Left forelimb (tissue), 1 donor: ENCODE measurements around the gene KCNB1.
"Not testable (repeated sequence)": the region's sequence is repeated elsewhere in the genome, so short reads cannot be mapped to it uniquely, and the experiment has no call there.

ENCODE experiments used
- DNase-seq: peaks from one replicate; pipeline ENCODE4 v3.0.0-alpha.2; 2018; ENCODE audit warnings: low spot score

Gene KCNB1

DNA sequence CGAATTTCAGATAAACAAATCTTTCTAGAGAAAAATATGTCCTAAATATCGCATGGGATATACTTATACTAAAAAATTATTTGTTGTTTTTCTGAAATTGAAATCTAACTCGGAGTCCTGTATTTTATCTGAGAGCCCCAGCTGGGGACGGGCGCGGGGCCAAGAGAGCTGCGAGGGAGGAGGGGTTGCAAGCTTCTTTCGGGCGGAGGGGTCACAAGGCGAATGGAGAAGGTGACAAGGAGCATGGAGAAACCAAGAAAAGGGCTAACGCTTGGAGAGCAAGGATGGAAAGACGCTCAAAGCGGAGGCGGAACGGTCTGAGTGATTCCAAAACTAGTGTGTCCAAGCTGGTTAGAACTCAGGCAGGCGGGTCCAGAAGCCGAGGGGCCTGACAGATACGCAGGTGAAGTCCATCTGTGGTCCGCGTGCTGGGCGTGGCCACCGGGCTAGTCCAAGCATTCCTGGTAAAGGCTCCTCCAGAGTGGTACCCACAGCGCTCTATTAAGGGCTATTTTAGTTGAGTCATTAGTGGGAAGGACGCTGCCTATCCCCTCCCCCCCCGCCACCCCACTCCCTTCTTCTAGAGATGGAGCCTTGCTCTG is 163.2 kb downstream of the KCNB1 start:
- no peak for DNase-seq

DNA sequence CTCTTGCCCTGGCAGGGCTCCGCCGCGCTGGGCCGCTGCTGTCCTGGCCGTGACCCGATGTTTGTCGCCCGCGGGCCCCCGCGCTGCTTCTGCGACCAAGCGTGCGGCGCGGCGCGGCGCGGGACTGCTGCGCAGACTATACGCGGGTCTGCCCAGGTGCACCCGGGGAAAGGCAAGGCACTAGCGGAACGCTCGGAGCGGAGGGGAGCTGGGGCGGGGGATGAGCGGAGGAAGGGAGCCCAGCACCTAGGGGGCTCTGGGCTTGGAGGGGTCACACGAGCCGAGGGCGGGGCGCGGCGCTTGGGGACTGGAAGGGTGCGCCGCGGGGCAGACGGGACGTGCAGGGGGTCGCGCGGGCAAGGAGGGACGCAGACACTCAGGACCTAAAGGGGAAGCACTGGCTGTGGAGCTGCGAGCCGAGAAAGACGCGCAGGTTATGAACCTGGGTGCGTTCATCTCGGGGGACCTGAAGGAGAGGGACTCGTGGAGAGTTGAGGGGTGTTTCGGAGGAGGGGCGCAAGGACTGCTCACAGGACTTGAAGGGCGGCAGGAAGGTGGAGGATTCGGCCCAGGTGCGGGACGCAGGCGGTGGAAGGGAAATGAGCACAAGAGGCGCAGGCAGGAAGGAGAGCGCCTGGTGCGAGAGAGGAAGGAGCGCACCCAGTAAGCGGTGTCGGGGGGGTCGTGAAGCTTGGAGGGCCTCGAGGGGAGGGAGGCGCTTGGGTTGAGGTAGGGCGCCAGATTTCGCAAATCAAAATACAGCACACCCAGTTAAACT is 163.8 kb downstream of the KCNB1 start:
- DNase-seq, result no peak

DNA sequence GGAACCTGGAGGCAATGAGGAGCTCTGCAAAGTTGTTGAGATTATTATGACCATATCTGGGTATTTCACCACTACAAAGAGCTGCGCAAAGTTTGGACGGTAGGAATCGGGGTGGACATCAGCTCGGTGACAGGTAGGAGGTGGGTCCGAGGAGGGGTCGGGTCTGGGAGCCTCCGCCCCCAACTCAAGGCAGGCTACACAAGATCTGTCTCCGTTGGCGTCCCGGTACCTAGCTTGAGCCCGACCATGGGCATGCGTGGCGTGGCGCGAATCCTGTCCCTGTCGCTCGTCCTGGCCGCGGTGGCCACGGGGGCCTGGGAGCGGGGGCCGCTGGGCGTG is 164.4 kb downstream of the KCNB1 start:
- DNase-seq, result no peak

DNA sequence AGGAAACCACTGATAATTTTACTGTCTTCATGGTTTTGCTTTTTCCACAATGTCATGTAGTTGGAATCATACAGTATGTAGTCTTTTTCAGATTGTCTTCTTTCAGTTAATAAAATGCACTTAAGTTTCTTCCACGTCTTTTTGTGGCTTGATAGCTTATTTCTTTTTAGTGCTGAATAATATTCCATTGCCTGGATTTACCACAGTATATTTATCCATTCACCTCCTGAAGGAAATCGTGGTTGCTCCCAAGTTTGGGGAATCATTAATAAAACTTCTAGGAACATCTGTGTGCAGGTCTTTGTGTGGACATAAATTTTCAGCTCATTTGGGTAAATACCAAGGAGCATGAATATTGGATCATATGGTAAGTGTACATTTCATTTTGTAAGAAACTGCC is 165.8 kb downstream of the KCNB1 start:
- no peak for DNase-seq

DNA sequence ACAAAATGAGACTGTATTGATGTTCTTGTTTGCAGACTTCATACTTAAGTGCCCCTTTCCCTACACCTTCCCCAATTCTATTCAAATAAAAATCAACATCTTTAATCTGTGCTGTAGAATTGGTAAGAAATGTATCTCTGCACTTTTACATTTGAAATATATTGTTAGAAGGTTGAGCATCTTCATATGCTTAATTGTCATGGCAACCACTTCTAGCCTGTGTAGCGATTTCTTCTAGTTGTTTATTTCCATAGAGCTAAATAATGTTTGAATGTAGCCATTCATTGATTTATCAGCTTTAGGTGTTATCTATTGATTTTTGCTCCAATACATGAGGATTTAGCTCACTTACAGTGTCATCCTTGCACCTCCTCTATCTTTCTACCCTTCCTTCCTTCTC is 166.9 kb downstream of the KCNB1 start:
- DNase-seq, result no peak

DNA sequence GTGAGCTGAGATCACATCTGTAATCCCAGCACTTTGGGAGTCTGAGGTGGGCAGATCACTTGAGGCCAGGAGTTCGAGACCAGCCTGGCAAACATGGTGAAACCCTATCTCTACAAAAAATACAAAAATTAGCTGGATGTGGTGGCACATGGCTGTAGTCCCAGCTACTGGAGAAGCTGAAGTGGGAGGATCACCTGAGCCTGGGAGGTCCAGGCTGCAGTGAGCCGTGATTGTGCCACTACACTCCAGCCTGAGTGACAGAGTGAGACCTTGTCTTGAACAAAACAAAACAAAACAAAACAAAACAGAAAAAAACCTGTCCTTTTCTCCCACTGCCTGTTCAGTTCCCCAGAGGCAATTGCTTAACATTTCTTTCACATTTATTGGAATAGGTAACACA is 168.4 kb downstream of the KCNB1 start:
- not testable (repeated sequence) for DNase-seq
